Sigmoid colon (tissue), 4 donors: Measurements from ENCODE around the gene ARL5C.

Source experiments
- POLR2A ChIP-seq, 2 donors: fragments of 450-650 bp; IDR thresholded peaks; one replicate each; pipeline ENCODE4 v1.6.1; 2016; ENCODE audit warnings: antibody characterized with exemption in 2 of 2, mild to moderate bottlenecking in 2 of 2, moderate library complexity in 2 of 2
- POLR2AphosphoS5 ChIP-seq, 4 donors: sonication (generic); formaldehyde crosslinking; IDR thresholded peaks; one replicate each; pipeline ENCODE4 v1.6.1; 2017; ENCODE audit warnings: antibody characterized with exemption in 4 of 4
- TF ChIP-seq, protein P1 (sequence below), 4 experiments: fragments of 450-650 bp in 3 of 4; fragments of 200-600 bp in 1 of 4; IDR thresholded peaks; one replicate each; pipeline ENCODE4 v1.5.1; 2016 to 2019; ENCODE audit warnings: antibody characterized with exemption in 4 of 4, mild to moderate bottlenecking in 3 of 4, moderate library complexity in 2 of 4

DNA sequence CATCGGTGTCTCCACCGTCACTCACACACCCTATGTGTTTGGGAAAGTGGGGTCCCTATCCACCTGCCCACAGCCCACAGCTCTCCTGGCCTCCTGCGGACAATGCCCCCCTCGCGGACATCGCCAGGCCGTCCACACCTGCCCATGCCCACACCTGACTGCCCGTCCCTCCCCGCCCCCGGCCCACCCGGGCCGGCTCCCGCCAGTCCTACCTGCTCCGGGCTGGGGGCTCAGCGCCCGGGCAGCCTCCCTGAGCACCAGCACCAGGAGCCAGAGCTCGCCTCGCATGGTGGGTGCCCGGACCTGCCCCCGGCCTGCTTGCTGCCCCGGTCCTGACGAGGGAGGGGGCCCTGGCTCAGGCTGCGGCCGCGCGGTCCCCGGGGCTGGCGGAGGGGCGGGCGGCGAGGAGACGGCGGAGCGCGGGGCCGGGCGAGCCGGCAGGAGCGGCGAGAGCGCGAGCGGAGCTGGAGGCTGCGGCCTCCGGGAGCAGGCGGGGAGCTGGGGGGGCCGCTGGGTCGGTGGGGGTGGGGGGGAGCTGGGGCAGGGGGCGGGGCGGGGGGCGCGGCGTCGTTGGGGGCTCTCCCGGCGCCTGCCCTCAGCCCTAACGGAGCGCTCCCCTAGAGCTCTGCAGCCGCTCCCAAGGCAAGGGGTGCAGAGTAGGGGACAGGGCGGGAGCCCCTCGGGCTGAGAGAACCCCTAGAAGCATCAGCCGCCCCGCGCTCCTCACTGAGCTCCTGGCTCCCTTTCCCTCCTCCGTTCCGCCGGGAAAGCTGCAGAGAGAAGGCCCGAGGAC, 14.6 kb downstream of the ARL5C start, which contains the start of gene PLXDC1:
- TF ChIP-seq POLR2A (IDR thresholded peaks at IDR 0.05) (no peak), POLR2AphosphoS5 (IDR thresholded peaks at IDR 0.05) (no peak)
- TF ChIP-seq, protein P1, sequence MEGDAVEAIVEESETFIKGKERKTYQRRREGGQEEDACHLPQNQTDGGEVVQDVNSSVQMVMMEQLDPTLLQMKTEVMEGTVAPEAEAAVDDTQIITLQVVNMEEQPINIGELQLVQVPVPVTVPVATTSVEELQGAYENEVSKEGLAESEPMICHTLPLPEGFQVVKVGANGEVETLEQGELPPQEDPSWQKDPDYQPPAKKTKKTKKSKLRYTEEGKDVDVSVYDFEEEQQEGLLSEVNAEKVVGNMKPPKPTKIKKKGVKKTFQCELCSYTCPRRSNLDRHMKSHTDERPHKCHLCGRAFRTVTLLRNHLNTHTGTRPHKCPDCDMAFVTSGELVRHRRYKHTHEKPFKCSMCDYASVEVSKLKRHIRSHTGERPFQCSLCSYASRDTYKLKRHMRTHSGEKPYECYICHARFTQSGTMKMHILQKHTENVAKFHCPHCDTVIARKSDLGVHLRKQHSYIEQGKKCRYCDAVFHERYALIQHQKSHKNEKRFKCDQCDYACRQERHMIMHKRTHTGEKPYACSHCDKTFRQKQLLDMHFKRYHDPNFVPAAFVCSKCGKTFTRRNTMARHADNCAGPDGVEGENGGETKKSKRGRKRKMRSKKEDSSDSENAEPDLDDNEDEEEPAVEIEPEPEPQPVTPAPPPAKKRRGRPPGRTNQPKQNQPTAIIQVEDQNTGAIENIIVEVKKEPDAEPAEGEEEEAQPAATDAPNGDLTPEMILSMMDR (IDR thresholded peaks at IDR 0.05), result no peak
